HCT116 (cell line): ENCODE measurements around the gene SFRP2. TPM values are rescaled to one million over a fixed set of nuclear protein-coding genes. Genes with fewer than 3 reads are reported as not detected.

Experiments
- ATAC-seq: fragments of 200-7000 bp; cut with Tn5 transposase; 2 replicates; pipeline ENCODE4 v1.9.1; 2020; ENCODE audit warnings: mild to moderate bottlenecking, moderate library complexity
- BruUV-seq: library from RNA; stranded (reverse); fragments of 400-500 nt; replicated peaks from 2 replicates; lab custom pipeline; 2021; lab: Mats Ljungman, UMichigan
- CTCF ChIA-PET: fragments of 300-600 bp; sonication (Branson Sonifier 250); formaldehyde crosslinking; loops from one replicate; lab custom pipeline; 2021; ENCODE audit warnings: antibody characterized with exemption; lab: Charles Lee
- POLR2A ChIA-PET: fragments of 300-600, 350-600 bp; sonication (Branson Sonifier 250); formaldehyde crosslinking; loops from one replicate; lab custom pipeline; 2021; ENCODE audit warnings: antibody characterized with exemption; lab: Charles Lee
- RAD21 ChIA-PET, 2 experiments: fragments of 300-600 bp; sonication (Branson Sonifier 250); formaldehyde crosslinking; loops; one replicate each; lab custom pipeline; 2023; ENCODE audit warnings: low total read pairs in 2 of 2; ENCODE audit not compliant: uncharacterized antibody in 2 of 2, unreplicated experiment in 2 of 2, low non-redundant PET in 1 of 2; lab: Charles Lee
- DNase-seq: peaks from one replicate; pipeline ENCODE4 v3.0.0-alpha.2; 2010; ENCODE audit warnings: low read depth, low spot score
- H2AFZ ChIP-seq: fragments of 200-600 bp; shearing (Covaris generic), sonication (generic); 2 replicates; pipeline ENCODE4 v1.6.1; 2017; ENCODE audit warnings: low read depth, mixed run types, mixed read lengths, antibody characterized with exemption, low read length; ENCODE audit not compliant: poor library complexity, severe bottlenecking
- H3K27ac ChIP-seq: 2 replicates; pipeline ENCODE4 v1.5.1; 2012; ENCODE audit warnings: low read depth, low read length
- H3K27me3 ChIP-seq: fragments of 200-600 bp; sonication (generic); 2 replicates; pipeline ENCODE4 v1.6.1; 2016; ENCODE audit warnings: mixed run types, low read length, mixed read lengths; ENCODE audit not compliant: insufficient read depth
- H3K36me3 ChIP-seq, 2 experiments: fragments of 200-500 bp in 1 of 2; fragments of 200-600 bp in 1 of 2; sonication (Bioruptor generic) in 1 of 2; sonication (generic) in 1 of 2; 2 replicates each; pipeline versions ENCODE4 v1.5.1 to v1.6.1; 2014 to 2016; ENCODE audit warnings: low read length in 2 of 2, inconsistent platforms in 1 of 2, mixed read lengths in 1 of 2, mixed run types in 1 of 2; ENCODE audit not compliant: insufficient read depth in 2 of 2, control insufficient read depth in 1 of 2
- H3K4me1 ChIP-seq, 2 experiments: fragments of 200-600 bp in 1 of 2; sonication (generic) in 1 of 2; 2 replicates each; pipeline versions ENCODE4 v1.5.1 to v1.6.1; 2012 to 2017; ENCODE audit warnings: low read length in 2 of 2, inconsistent platforms in 1 of 2, mild to moderate bottlenecking in 1 of 2, mixed read lengths in 1 of 2, mixed run types in 1 of 2, moderate library complexity in 1 of 2; ENCODE audit not compliant: insufficient read depth in 2 of 2, control insufficient read depth in 1 of 2
- H3K4me2 ChIP-seq: fragments of 200-600 bp; sonication (generic); 2 replicates; pipeline ENCODE4 v1.6.1; 2017; ENCODE audit warnings: mixed run types, low read length, mixed read lengths
- H3K4me3 ChIP-seq, 2 experiments: fragments of 200-600 bp in 1 of 2; sonication (generic) in 1 of 2; replicated peaks in 1 of 2; 2 replicates each; pipeline ENCODE4 v1.5.1; 2011 to 2016; ENCODE audit warnings: low read length in 2 of 2, control low read depth in 1 of 2, low read depth in 1 of 2, mild to moderate bottlenecking in 1 of 2, mixed read lengths in 1 of 2, mixed run types in 1 of 2
- H3K79me2 ChIP-seq: fragments of 200-600 bp; sonication (generic); 2 replicates; pipeline ENCODE4 v1.6.1; 2017; ENCODE audit warnings: mild to moderate bottlenecking, mixed run types, low read length, moderate library complexity, mixed read lengths; ENCODE audit not compliant: insufficient read depth
- H3K9ac ChIP-seq: fragments of 200-600 bp; sonication (generic); 2 replicates; pipeline ENCODE4 v1.6.1; 2016; ENCODE audit warnings: low read length, mixed read lengths
- H3K9me2 ChIP-seq: fragments of 200-600 bp; sonication (generic), shearing (Covaris generic); 2 replicates; pipeline ENCODE4 v1.6.1; 2017; ENCODE audit warnings: mixed run types, mild to moderate bottlenecking, moderate library complexity; ENCODE audit not compliant: insufficient read depth
- H3K9me3 ChIP-seq, 2 experiments: fragments of 200-500 bp in 1 of 2; fragments of 200-600 bp in 1 of 2; sonication (Bioruptor generic) in 1 of 2; sonication (generic) in 1 of 2; 2 replicates each; pipeline ENCODE4 v1.6.1; 2014 to 2017; ENCODE audit warnings: low read length in 2 of 2, mixed read lengths in 2 of 2, inconsistent platforms in 1 of 2, low read depth in 1 of 2, mild to moderate bottlenecking in 1 of 2, mixed run types in 1 of 2, moderate library complexity in 1 of 2; ENCODE audit not compliant: control insufficient read depth in 1 of 2, insufficient read depth in 1 of 2
- H4K20me1 ChIP-seq: fragments of 200-600 bp; sonication (generic), shearing (Covaris generic); 2 replicates; pipeline ENCODE4 v1.6.1; 2017; ENCODE audit warnings: mixed run types, mild to moderate bottlenecking, moderate library complexity; ENCODE audit not compliant: insufficient read depth
- CBX3 ChIP-seq: IDR thresholded peaks from 2 replicates; pipeline ENCODE4 v1.6.1; 2012; ENCODE audit warnings: low read depth
- CEBPB ChIP-seq: IDR thresholded peaks from 2 replicates; pipeline ENCODE4 v1.6.1; 2012; ENCODE audit warnings: low read depth
- EZH2 ChIP-seq: fragments of 200-600 bp; sonication (generic); IDR thresholded peaks from 2 replicates; pipeline ENCODE4 v1.6.1; 2017; ENCODE audit warnings: antibody characterized with exemption, mixed run types
- POLR2A ChIP-seq: IDR thresholded peaks from 2 replicates; pipeline ENCODE4 v1.7.0; 2011; ENCODE audit warnings: borderline replicate concordance; ENCODE audit not compliant: insufficient read depth, insufficient read length; ENCODE audit errors: extremely low read depth
- RAD21 ChIP-seq: IDR thresholded peaks from 2 replicates; pipeline ENCODE4 v1.6.1; 2012; ENCODE audit warnings: low read depth, mild to moderate bottlenecking
- SIN3A ChIP-seq: IDR thresholded peaks from 2 replicates; pipeline ENCODE4 v1.6.1; 2012; ENCODE audit warnings: low read depth
- SP1 ChIP-seq: IDR thresholded peaks from 2 replicates; pipeline ENCODE4 v1.6.1; 2012; ENCODE audit warnings: low read depth
- SRF ChIP-seq: IDR thresholded peaks from 2 replicates; pipeline ENCODE4 v1.6.1; 2012; ENCODE audit warnings: low read depth
- YY1 ChIP-seq: IDR thresholded peaks from 2 replicates; pipeline ENCODE4 v1.6.1; 2011; ENCODE audit warnings: low read length, low read depth, moderate library complexity, mild to moderate bottlenecking; ENCODE audit not compliant: insufficient replicate concordance; ENCODE audit errors: extremely low read depth
- ZNF274 ChIP-seq: fragments of 200-500 bp; sonication (Bioruptor generic); IDR thresholded peaks from 2 replicates; pipeline ENCODE4 v1.6.1; 2014; ENCODE audit warnings: mild to moderate bottlenecking, low read depth, low read length, inconsistent platforms
- intact Hi-C: fragments of 100-400 bp; cut with micrococcal nuclease; formaldehyde crosslinking; loops from 2 replicates; pipeline ENCODE4 v1.10.0; 2022
- total RNA-seq: library from RNA; stranded (reverse); gene quantifications from one replicate; pipeline ENCODE4 v1.2.1, GENCODE V29; 2021; ENCODE audit not compliant: unreplicated experiment
- TF ChIP-seq, protein P1 (sequence below), 3 experiments: fragments of 200-600 bp in 1 of 3; sonication (generic) in 1 of 3; IDR thresholded peaks in 2 of 3; conservative IDR thresholded peaks in 1 of 3; 2 replicates each; pipeline ENCODE4 v1.5.1; 2012 to 2017; ENCODE audit warnings: low read depth in 2 of 3, low read length in 2 of 3, antibody characterized with exemption in 1 of 3, borderline replicate concordance in 1 of 3, control low read depth in 1 of 3, mild to moderate bottlenecking in 1 of 3, mixed read lengths in 1 of 3, mixed run types in 1 of 3, moderate library complexity in 1 of 3; ENCODE audit not compliant: insufficient read depth in 1 of 3
- TF ChIP-seq, protein P2 (sequence below): IDR thresholded peaks from 2 replicates; pipeline ENCODE4 v1.6.1; 2012
- TF ChIP-seq, protein P3 (sequence below): IDR thresholded peaks from 2 replicates; pipeline ENCODE4 v1.6.1; 2011; ENCODE audit warnings: mild to moderate bottlenecking, low read length, moderate library complexity; ENCODE audit not compliant: insufficient replicate concordance; ENCODE audit errors: extremely low read depth

The SFRP2 gene
- total RNA-seq, 1 experiment from 2014 or later = 0.22 TPM

DNA sequence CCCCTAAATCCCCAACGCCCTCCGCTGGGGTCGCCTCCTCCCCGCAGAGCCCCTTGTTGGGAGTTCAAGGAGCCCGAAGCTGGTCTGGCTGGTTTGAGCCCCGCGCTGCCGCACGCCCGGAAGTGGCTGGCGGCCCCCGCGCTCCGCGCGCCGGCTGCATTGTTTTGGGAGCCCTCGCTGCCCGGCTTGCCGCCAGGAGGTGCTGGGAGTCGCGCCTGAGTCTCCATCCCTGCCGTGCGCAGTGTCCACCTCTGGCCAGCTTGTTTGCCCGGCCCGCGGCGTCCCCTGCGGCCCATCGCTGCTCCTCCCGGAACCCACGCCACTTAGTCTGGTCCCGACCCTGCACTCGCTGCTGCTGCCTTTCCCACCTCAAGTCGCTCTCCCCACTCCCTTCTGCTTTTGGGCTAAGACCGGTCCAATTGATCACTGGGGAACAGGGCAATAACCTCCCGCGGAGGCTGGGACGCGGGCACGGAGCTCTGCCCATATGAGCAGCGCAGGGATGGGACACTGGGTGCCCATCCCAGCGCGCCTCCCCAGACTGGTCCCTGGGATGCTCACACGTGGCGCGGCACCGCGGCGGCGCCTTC, 2.2 kb upstream of the SFRP2 start:
- Histone ChIP-seq H3K27ac (no peak overlapping the region), H3K9ac (no peak overlapping the region)
- TF ChIP-seq, protein P1, sequence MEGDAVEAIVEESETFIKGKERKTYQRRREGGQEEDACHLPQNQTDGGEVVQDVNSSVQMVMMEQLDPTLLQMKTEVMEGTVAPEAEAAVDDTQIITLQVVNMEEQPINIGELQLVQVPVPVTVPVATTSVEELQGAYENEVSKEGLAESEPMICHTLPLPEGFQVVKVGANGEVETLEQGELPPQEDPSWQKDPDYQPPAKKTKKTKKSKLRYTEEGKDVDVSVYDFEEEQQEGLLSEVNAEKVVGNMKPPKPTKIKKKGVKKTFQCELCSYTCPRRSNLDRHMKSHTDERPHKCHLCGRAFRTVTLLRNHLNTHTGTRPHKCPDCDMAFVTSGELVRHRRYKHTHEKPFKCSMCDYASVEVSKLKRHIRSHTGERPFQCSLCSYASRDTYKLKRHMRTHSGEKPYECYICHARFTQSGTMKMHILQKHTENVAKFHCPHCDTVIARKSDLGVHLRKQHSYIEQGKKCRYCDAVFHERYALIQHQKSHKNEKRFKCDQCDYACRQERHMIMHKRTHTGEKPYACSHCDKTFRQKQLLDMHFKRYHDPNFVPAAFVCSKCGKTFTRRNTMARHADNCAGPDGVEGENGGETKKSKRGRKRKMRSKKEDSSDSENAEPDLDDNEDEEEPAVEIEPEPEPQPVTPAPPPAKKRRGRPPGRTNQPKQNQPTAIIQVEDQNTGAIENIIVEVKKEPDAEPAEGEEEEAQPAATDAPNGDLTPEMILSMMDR (IDR thresholded peaks at IDR 0.05 in 2 of 3, conservative IDR thresholded peaks at IDR 0.05 in 1 of 3; ENCODE audit: borderline replicate concordance in 1 of 3, insufficient read depth in 1 of 3, low read depth in 2 of 3, low read length in 2 of 3) = no peak
- no peak for TF ChIP-seq RAD21
- TF ChIP-seq, all 23 proteins: peak for 0
- H2AFZ ChIP-seq = no peak overlapping the region
- CTCF ChIA-PET = no interaction called here
- no peaks in the 10 kb centered on the region for H3K9me2 ChIP-seq
- H3K36me3 ChIP-seq = no peaks in the 10 kb centered on the region
- no peak overlapping the region for H3K4me3 ChIP-seq
- H3K9me3 ChIP-seq = no peaks in the 10 kb centered on the region
- POLR2A ChIA-PET = no interaction called here
- H3K4me2 ChIP-seq = no peak overlapping the region
- RAD21 ChIA-PET = no interaction called here
- H4K20me1 ChIP-seq = no peaks in the 10 kb centered on the region
- H3K27me3 ChIP-seq = peaks cover 7% of the 10 kb centered on the region; the same call in 1 of the 2 replicates
- no peaks in the 10 kb centered on the region for H3K4me1 ChIP-seq
- DNase-seq (no peak), ATAC-seq (no peak)
- no TSS peak for BruUV-seq
- intact Hi-C loops = no loop called here
- no peaks in the 10 kb centered on the region for H3K79me2 ChIP-seq

DNA sequence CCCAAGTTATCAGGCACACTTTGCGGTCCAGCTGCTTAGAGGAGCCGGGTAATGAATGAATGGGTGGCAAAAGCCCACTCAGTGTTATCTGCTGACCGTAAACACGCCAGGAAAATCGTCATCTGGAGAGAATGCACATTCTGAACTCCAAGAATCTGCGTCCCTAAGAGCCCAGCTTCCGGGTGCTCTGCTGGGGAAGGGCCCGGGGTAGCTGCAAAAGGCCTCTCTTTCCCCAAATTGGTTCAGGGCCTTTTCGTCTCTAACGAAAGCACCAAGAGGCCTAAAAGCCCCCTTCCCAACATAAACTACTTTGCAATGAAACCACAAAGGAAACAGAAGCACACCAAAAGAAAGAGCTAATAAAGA, 1.6 kb upstream of the SFRP2 start:
- Histone ChIP-seq H3K9me3 (no peaks in the 10 kb centered on the region), H3K36me3 (no peaks in the 10 kb centered on the region), H4K20me1 (no peaks in the 10 kb centered on the region), H3K27ac (no peak overlapping the region), H2AFZ (no peak overlapping the region), H3K9ac (no peak overlapping the region), H3K4me2 (no peak overlapping the region), H3K4me1 (no peaks in the 10 kb centered on the region), H3K4me3 (no peak overlapping the region), H3K79me2 (no peaks in the 10 kb centered on the region), H3K27me3 (peaks cover 7% of the 10 kb centered on the region; the same call in 1 of the 2 replicates), H3K9me2 (no peaks in the 10 kb centered on the region)
- RAD21 ChIA-PET = no interaction called here
- DNase-seq (no peak), ATAC-seq (no peak)
- intact Hi-C loops = no loop called here
- POLR2A ChIA-PET = no interaction called here
- CTCF ChIA-PET = no interaction called here
- TF ChIP-seq, protein P2, sequence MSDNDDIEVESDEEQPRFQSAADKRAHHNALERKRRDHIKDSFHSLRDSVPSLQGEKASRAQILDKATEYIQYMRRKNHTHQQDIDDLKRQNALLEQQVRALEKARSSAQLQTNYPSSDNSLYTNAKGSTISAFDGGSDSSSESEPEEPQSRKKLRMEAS = no peak
- TF ChIP-seq, protein P3, sequence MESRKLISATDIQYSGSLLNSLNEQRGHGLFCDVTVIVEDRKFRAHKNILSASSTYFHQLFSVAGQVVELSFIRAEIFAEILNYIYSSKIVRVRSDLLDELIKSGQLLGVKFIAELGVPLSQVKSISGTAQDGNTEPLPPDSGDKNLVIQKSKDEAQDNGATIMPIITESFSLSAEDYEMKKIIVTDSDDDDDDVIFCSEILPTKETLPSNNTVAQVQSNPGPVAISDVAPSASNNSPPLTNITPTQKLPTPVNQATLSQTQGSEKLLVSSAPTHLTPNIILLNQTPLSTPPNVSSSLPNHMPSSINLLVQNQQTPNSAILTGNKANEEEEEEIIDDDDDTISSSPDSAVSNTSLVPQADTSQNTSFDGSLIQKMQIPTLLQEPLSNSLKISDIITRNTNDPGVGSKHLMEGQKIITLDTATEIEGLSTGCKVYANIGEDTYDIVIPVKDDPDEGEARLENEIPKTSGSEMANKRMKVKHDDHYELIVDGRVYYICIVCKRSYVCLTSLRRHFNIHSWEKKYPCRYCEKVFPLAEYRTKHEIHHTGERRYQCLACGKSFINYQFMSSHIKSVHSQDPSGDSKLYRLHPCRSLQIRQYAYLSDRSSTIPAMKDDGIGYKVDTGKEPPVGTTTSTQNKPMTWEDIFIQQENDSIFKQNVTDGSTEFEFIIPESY = no peak
- TF ChIP-seq CEBPB = no peak
- no peak for TF ChIP-seq SIN3A
- no peak for TF ChIP-seq ZNF274
- TF ChIP-seq RAD21 = no peak
- no peak for TF ChIP-seq CBX3
- TF ChIP-seq YY1 = no peak
- TF ChIP-seq POLR2A = no peak
- no peak for TF ChIP-seq SP1
- TF ChIP-seq, protein P1 (IDR thresholded peaks at IDR 0.05 in 2 of 3, conservative IDR thresholded peaks at IDR 0.05 in 1 of 3; ENCODE audit: borderline replicate concordance in 1 of 3, insufficient read depth in 1 of 3, low read depth in 2 of 3, low read length in 2 of 3) = no peak
- TF ChIP-seq EZH2 = no peak
- TF ChIP-seq SRF = no peak
- no TSS peak for BruUV-seq
